Measurements from ENCODE around the gene STAT5A. TPM values are rescaled to one million over a fixed set of nuclear protein-coding genes. Genes with fewer than 3 reads are reported as not detected.

Gene STAT5A
- total RNA-seq, 1 experiment from 2014 or later: 62.3 TPM

- Histone ChIP-seq H4K20me1 (ENCODE audit: insufficient read depth, low read depth, low read length) (no peaks in the 10 kb centered on the region), H3K4me2 (ENCODE audit: low read depth, low read length, poor library complexity, severe bottlenecking) (no peak overlapping the region), H3K9me2 (replicated peaks; ENCODE audit: insufficient read depth, low read length) (no peaks in the 10 kb centered on the region), H3K27ac (ENCODE audit: low read length) (no peak overlapping the region), H3K4me1 (ENCODE audit: low read length) (peaks cover 34% of the 10 kb centered on the region), H3K9ac (ENCODE audit: low read length) (no peak overlapping the region), H3K9me3 (ENCODE audit: low read length) (no peaks in the 10 kb centered on the region), H2AFZ (ENCODE audit: low read length) (no peak overlapping the region), H3K79me2 (ENCODE audit: low read length) (no peaks in the 10 kb centered on the region), H3K27me3 (ENCODE audit: low read length) (no peaks in the 10 kb centered on the region), H3K36me3 (ENCODE audit: insufficient read depth, low read length) (no peaks in the 10 kb centered on the region), H3K4me3 (ENCODE audit: low read length) (no peak overlapping the region)
- DNase-seq: peak; percentile 19
These were observed 36.7 kb downstream of the STAT5A start for GRCh38 chr17:42325026-42325425.

DNA sequence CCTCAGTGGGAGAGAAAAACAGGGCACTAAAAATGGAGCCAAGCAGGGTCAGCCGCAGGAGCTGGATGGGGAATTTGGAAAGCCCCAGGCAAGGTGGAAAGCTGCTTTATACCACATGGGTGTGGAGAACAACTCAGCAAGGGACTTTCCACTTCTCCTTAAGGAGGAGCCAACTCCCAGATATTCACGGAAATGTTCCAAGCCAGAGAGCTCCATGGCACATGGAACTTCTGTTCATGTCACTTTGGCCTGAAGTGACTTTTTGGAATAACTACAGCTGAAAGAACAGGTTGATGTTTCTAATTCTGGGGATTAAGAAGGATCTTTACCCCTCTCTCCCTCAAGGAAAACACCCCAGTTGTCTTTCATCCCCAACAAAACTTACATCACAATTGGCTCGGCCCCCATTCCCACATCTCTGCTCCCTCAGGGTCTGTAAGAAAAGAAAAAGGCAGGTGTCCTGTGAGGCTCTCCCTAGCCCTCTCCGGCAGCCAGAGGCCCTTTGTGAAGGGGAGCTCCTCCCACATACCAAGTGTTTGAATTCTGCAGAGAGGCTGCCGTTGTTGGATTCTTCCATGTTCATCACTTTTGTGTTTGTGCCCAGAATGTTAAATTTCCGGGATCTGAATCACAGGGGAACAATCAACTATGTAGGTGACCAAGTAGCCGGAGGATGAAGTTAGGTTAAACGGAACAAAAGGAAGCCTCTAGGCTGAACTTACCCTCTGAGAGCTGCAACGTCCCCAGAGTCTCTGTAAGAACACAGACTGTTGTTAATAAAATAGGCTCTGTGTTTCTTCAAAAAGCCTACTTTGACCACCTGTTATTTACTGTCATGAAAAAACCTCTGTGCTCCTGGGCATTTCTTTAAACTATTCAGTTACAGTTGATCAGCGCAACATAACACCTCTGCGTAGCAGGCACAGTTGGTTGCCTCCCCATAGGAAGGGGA is 41.0 kb downstream of the STAT5A start:
- peak; percentile 23 for DNase-seq
- H3K36me3 ChIP-seq (ENCODE audit: insufficient read depth, low read length): no peaks in the 10 kb centered on the region
- H3K27me3 ChIP-seq (ENCODE audit: low read length): no peaks in the 10 kb centered on the region
- no peaks in the 10 kb centered on the region for H3K79me2 ChIP-seq (ENCODE audit: low read length)
- H2AFZ ChIP-seq (ENCODE audit: low read length): no peak overlapping the region
- H3K4me1 ChIP-seq (ENCODE audit: low read length): no peaks in the 10 kb centered on the region
- no peaks in the 10 kb centered on the region for H3K9me3 ChIP-seq (ENCODE audit: low read length)
- no peaks in the 10 kb centered on the region for H3K9me2 ChIP-seq (replicated peaks; ENCODE audit: insufficient read depth, low read length)
- H3K27ac ChIP-seq (ENCODE audit: low read length): no peak overlapping the region
- no peaks in the 10 kb centered on the region for H4K20me1 ChIP-seq (ENCODE audit: insufficient read depth, low read depth, low read length)
- H3K4me3 ChIP-seq (ENCODE audit: low read length): no peak overlapping the region
- no peak overlapping the region for H3K4me2 ChIP-seq (ENCODE audit: low read depth, low read length, poor library complexity, severe bottlenecking)
- H3K9ac ChIP-seq (ENCODE audit: low read length): no peak overlapping the region

DNA sequence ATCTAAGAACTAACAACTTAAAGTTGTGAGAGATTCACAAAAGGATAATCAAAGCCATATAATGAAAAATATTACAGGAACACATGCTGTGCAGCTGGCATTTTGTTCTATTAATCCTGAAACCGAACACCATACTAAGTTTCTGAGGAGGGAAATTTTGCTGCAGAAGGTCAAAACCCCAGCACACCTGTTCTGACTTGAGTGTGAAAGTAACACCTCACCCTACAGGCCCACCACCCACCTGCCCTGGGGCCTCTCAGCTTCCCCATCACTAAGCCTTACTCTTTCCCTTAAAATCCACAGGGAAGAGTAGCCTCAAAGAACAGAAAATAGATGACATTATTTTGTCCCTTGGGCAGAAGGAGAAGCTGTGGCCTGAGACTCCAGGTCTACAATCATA is 44.8 kb downstream of the STAT5A start:
- Histone ChIP-seq H3K9ac (ENCODE audit: low read length) (no peak overlapping the region), H3K36me3 (ENCODE audit: insufficient read depth, low read length) (no peaks in the 10 kb centered on the region)
- no peak for DNase-seq

GRCh38 chr17:42334677-42335076 is 46.4 kb downstream of the STAT5A start:
- H3K9me2 ChIP-seq (replicated peaks; ENCODE audit: insufficient read depth, low read length): no peaks in the 10 kb centered on the region
- H3K36me3 ChIP-seq (ENCODE audit: insufficient read depth, low read length): no peaks in the 10 kb centered on the region
- peak; percentile 54 for DNase-seq

More for the DNA sequence above, 44.8 kb downstream of the STAT5A start:
- Histone ChIP-seq H4K20me1 (ENCODE audit: insufficient read depth, low read depth, low read length) (no peaks in the 10 kb centered on the region), H3K4me2 (ENCODE audit: low read depth, low read length, poor library complexity, severe bottlenecking) (no peak overlapping the region), H3K27ac (ENCODE audit: low read length) (no peak overlapping the region), H3K27me3 (ENCODE audit: low read length) (no peaks in the 10 kb centered on the region), H3K9me3 (ENCODE audit: low read length) (no peaks in the 10 kb centered on the region), H3K4me3 (ENCODE audit: low read length) (no peak overlapping the region), H3K4me1 (ENCODE audit: low read length) (no peaks in the 10 kb centered on the region), H3K79me2 (ENCODE audit: low read length) (no peaks in the 10 kb centered on the region), H3K9me2 (replicated peaks; ENCODE audit: insufficient read depth, low read length) (no peaks in the 10 kb centered on the region), H2AFZ (ENCODE audit: low read length) (no peak overlapping the region)

GRCh38 chr17:42337442-42337841 is 49.1 kb downstream of the STAT5A start:
- H3K9me2 ChIP-seq (replicated peaks; ENCODE audit: insufficient read depth, low read length): no peaks in the 10 kb centered on the region
- no peaks in the 10 kb centered on the region for H3K79me2 ChIP-seq (ENCODE audit: low read length)
- no peaks in the 10 kb centered on the region for H3K36me3 ChIP-seq (ENCODE audit: insufficient read depth, low read length)
- peak; percentile 63 for DNase-seq
- H3K4me3 ChIP-seq (ENCODE audit: low read length): no peak overlapping the region
- no peak overlapping the region for H3K4me2 ChIP-seq (ENCODE audit: low read depth, low read length, poor library complexity, severe bottlenecking)
- no peaks in the 10 kb centered on the region for H3K4me1 ChIP-seq (ENCODE audit: low read length)
- no peaks in the 10 kb centered on the region for H3K27me3 ChIP-seq (ENCODE audit: low read length)
- H4K20me1 ChIP-seq (ENCODE audit: insufficient read depth, low read depth, low read length): no peaks in the 10 kb centered on the region
- no peak overlapping the region for H3K27ac ChIP-seq (ENCODE audit: low read length)
- H2AFZ ChIP-seq (ENCODE audit: low read length): no peak overlapping the region
- H3K9ac ChIP-seq (ENCODE audit: low read length): no peak overlapping the region
- H3K9me3 ChIP-seq (ENCODE audit: low read length): no peaks in the 10 kb centered on the region

More at GRCh38 chr17:42334677-42335076, 46.4 kb downstream of the STAT5A start:
- Histone ChIP-seq H3K4me2 (ENCODE audit: low read depth, low read length, poor library complexity, severe bottlenecking) (no peak overlapping the region), H3K27me3 (ENCODE audit: low read length) (no peaks in the 10 kb centered on the region), H3K9ac (ENCODE audit: low read length) (no peak overlapping the region), H4K20me1 (ENCODE audit: insufficient read depth, low read depth, low read length) (no peaks in the 10 kb centered on the region), H2AFZ (ENCODE audit: low read length) (no peak overlapping the region), H3K4me1 (ENCODE audit: low read length) (no peaks in the 10 kb centered on the region), H3K9me3 (ENCODE audit: low read length) (no peaks in the 10 kb centered on the region), H3K4me3 (ENCODE audit: low read length) (no peak overlapping the region), H3K79me2 (ENCODE audit: low read length) (no peaks in the 10 kb centered on the region), H3K27ac (ENCODE audit: low read length) (no peak overlapping the region)

DNA sequence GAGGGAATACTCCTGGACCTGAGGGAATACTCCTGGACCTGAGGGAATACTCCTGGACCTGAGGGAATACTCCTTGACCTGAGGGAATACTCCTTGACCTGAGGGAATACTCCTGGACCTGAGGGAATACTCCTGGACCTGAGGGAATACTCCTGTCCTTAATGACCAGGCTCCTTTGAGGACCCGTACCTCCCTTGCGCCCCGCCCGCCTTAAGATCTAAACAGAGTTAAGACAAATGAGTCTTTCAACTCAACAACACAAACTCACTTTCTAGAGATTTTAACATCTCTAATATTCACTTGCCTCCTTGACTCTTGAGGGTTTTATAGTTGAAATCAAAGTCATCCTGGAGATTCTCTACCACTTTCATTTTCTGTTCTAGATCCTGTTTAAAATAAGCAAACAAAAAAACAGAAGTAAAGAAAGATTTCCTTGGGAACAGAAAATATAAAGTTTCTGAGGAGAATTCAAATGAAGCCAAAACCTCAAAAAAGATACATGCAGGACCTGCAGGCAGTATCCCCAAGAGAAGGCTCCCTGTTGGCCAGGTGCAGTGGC is 50.2 kb downstream of the STAT5A start:
- Histone ChIP-seq H3K4me1 (ENCODE audit: low read length) (no peaks in the 10 kb centered on the region), H3K4me2 (ENCODE audit: low read depth, low read length, poor library complexity, severe bottlenecking) (no peak overlapping the region), H3K36me3 (ENCODE audit: insufficient read depth, low read length) (no peaks in the 10 kb centered on the region), H3K27me3 (ENCODE audit: low read length) (no peaks in the 10 kb centered on the region), H4K20me1 (ENCODE audit: insufficient read depth, low read depth, low read length) (no peaks in the 10 kb centered on the region), H3K9me3 (ENCODE audit: low read length) (no peaks in the 10 kb centered on the region), H3K4me3 (ENCODE audit: low read length) (no peak overlapping the region), H3K9me2 (replicated peaks; ENCODE audit: insufficient read depth, low read length) (no peaks in the 10 kb centered on the region), H3K27ac (ENCODE audit: low read length) (no peak overlapping the region), H3K79me2 (ENCODE audit: low read length) (no peaks in the 10 kb centered on the region), H3K9ac (ENCODE audit: low read length) (no peak overlapping the region), H2AFZ (ENCODE audit: low read length) (no peak overlapping the region)
- peak; percentile 42 for DNase-seq

- Histone ChIP-seq H3K9me3 (ENCODE audit: low read length) (no peaks in the 10 kb centered on the region), H3K9me2 (replicated peaks; ENCODE audit: insufficient read depth, low read length) (no peaks in the 10 kb centered on the region), H2AFZ (ENCODE audit: low read length) (no peak overlapping the region), H3K9ac (ENCODE audit: low read length) (no peak overlapping the region), H3K4me3 (ENCODE audit: low read length) (no peak overlapping the region), H3K4me2 (ENCODE audit: low read depth, low read length, poor library complexity, severe bottlenecking) (no peak overlapping the region), H3K4me1 (ENCODE audit: low read length) (no peaks in the 10 kb centered on the region), H4K20me1 (ENCODE audit: insufficient read depth, low read depth, low read length) (no peaks in the 10 kb centered on the region), H3K36me3 (ENCODE audit: insufficient read depth, low read length) (no peaks in the 10 kb centered on the region), H3K27ac (ENCODE audit: low read length) (no peak overlapping the region), H3K27me3 (ENCODE audit: low read length) (no peaks in the 10 kb centered on the region), H3K79me2 (ENCODE audit: low read length) (no peaks in the 10 kb centered on the region)
- DNase-seq: no peak
These were observed 50.9 kb downstream of the STAT5A start for GRCh38 chr17:42339221-42339620.

GRCh38 chr17:42340691-42341127 is 52.4 kb downstream of the STAT5A start:
- Histone ChIP-seq H3K9me3 (ENCODE audit: low read length) (no peaks in the 10 kb centered on the region), H2AFZ (ENCODE audit: low read length) (no peak overlapping the region), H3K27me3 (ENCODE audit: low read length) (no peaks in the 10 kb centered on the region), H3K4me2 (ENCODE audit: low read depth, low read length, poor library complexity, severe bottlenecking) (no peak overlapping the region), H4K20me1 (ENCODE audit: insufficient read depth, low read depth, low read length) (no peaks in the 10 kb centered on the region), H3K4me1 (ENCODE audit: low read length) (no peaks in the 10 kb centered on the region), H3K4me3 (ENCODE audit: low read length) (no peak overlapping the region), H3K79me2 (ENCODE audit: low read length) (no peaks in the 10 kb centered on the region), H3K27ac (ENCODE audit: low read length) (no peak overlapping the region), H3K36me3 (ENCODE audit: insufficient read depth, low read length) (no peaks in the 10 kb centered on the region), H3K9me2 (replicated peaks; ENCODE audit: insufficient read depth, low read length) (no peaks in the 10 kb centered on the region), H3K9ac (ENCODE audit: low read length) (no peak overlapping the region)
- DNase-seq: peak; percentile 34

All from Karpas-422 (cell line).